Measurements from ENCODE around the gene DYRK1B. TPM values are rescaled to one million over a fixed set of nuclear protein-coding genes. Genes with fewer than 3 reads are reported as not detected.

DYRK1B gene
- polyA plus RNA-seq, 1 of the 3 experiments (the other 2 are of a cell fraction), result 17.2 TPM

- Histone ChIP-seq H3K9me2 (no peaks in the 10 kb centered on the region), H3K4me1 (ENCODE audit: control insufficient read depth in 1 of 2, insufficient read depth in 2 of 2, low read depth in 1 of 2, low read length in 1 of 2) (peaks cover 0 to 16% of the 10 kb centered on the region in 2 experiments; a peak in 2 of 4 replicates), H3K79me2 (ENCODE audit: insufficient read depth) (peaks cover 20% of the 10 kb centered on the region), H3K4me2 (peak overlapping the region; percentile 92), H3K9ac (no peak overlapping the region), H3K4me3 (ENCODE audit: low read depth in 2 of 2, low read length in 1 of 2) (no peak overlapping the region), H2AFZ (ENCODE audit: low read depth) (no peak overlapping the region), H4K20me1 (ENCODE audit: insufficient read depth) (no peaks in the 10 kb centered on the region), H3K9me3 (no peaks in the 10 kb centered on the region), H3K36me3 (replicated peaks in 1 of 2; ENCODE audit: control insufficient read depth in 1 of 2, insufficient read depth in 2 of 2, low read length in 1 of 2) (peaks cover 42 to 54% of the 10 kb centered on the region in 2 experiments), H3K27ac (ENCODE audit: low read depth in 2 of 2, low read length in 1 of 2) (no peak overlapping the region; a peak in 1 of 4 replicates), H3K27me3 (ENCODE audit: insufficient read depth) (no peaks in the 10 kb centered on the region), H3F3A (replicated peaks; ENCODE audit: insufficient read depth) (peaks cover 5% of the 10 kb centered on the region)
- no peak for DNase-seq
- TF ChIP-seq ELF1 (IDR thresholded peaks at IDR 0.05) (no peak), FOXM1 (IDR thresholded peaks at IDR 0.05; ENCODE audit: low read depth) (0 out of 2 replicates have a peak, but pooled peaks have one; percentile 24), TEAD4 (IDR thresholded peaks at IDR 0.05; ENCODE audit: borderline replicate concordance, insufficient read depth) (no peak), MEF2A (IDR thresholded peaks at IDR 0.05; ENCODE audit: borderline replicate concordance, low read depth) (no peak)
- POLR2A ChIA-PET, result no interaction called here
- 98% methylated on average over 13 of the region's 16 CpGs for WGBS (ENCODE audit: low lambda C conversion rate)
- CTCF ChIA-PET, result no interaction called here
These were observed 2.3 kb downstream of the DYRK1B start for GRCh38 chr19:39831679-39832078.

- ChIA-PET CTCF (no interaction called here), POLR2A (no interaction called here)
- Histone ChIP-seq H3K36me3 (replicated peaks in 1 of 2; ENCODE audit: control insufficient read depth in 1 of 2, insufficient read depth in 2 of 2, low read length in 1 of 2) (peaks cover 35 to 52% of the 10 kb centered on the region in 2 experiments), H3K79me2 (ENCODE audit: insufficient read depth) (peaks cover 20% of the 10 kb centered on the region), H3K27ac (ENCODE audit: low read depth in 2 of 2, low read length in 1 of 2) (no peak overlapping the region), H3K27me3 (ENCODE audit: insufficient read depth) (no peaks in the 10 kb centered on the region), H3K9me2 (no peaks in the 10 kb centered on the region), H3K4me2 (no peak overlapping the region), H3F3A (replicated peaks; ENCODE audit: insufficient read depth) (peaks cover 5% of the 10 kb centered on the region), H3K4me1 (ENCODE audit: control insufficient read depth in 1 of 2, insufficient read depth in 2 of 2, low read depth in 1 of 2, low read length in 1 of 2) (peaks cover 0 to 16% of the 10 kb centered on the region in 2 experiments; a peak in 2 of 4 replicates), H4K20me1 (ENCODE audit: insufficient read depth) (no peaks in the 10 kb centered on the region), H3K9ac (no peak overlapping the region), H3K4me3 (ENCODE audit: low read depth in 2 of 2, low read length in 1 of 2) (no peak overlapping the region), H2AFZ (ENCODE audit: low read depth) (no peak overlapping the region), H3K9me3 (no peaks in the 10 kb centered on the region)
- TF ChIP-seq EZH2phosphoT487 (IDR thresholded peaks at IDR 0.05; ENCODE audit: borderline replicate concordance, low read depth) (no peak), EP300 (IDR thresholded peaks at IDR 0.05; ENCODE audit: borderline replicate concordance in 1 of 2, low read depth in 1 of 2, low read length in 1 of 2) (no peak), YY1 (IDR thresholded peaks at IDR 0.05; ENCODE audit: low read depth) (no peak), GABPA (IDR thresholded peaks at IDR 0.05; ENCODE audit: low read depth) (no peak), ELF1 (IDR thresholded peaks at IDR 0.05) (no peak), FOXM1 (IDR thresholded peaks at IDR 0.05; ENCODE audit: low read depth) (no peak), CTCF (IDR thresholded peaks at IDR 0.05) (no peak), GATA2 (CRISPR knock-in tag; IDR thresholded peaks at IDR 0.05) (no peak), MEF2A (IDR thresholded peaks at IDR 0.05; ENCODE audit: borderline replicate concordance, low read depth) (no peak), NRF1 (IDR thresholded peaks at IDR 0.05; ENCODE audit: low read depth, low read length) (no peak), USF1 (IDR thresholded peaks at IDR 0.05; ENCODE audit: borderline replicate concordance, low read depth) (no peak), IRF3 (IDR thresholded peaks at IDR 0.05; ENCODE audit: low read depth, low read length) (no peak), RFX5 (IDR thresholded peaks at IDR 0.05; ENCODE audit: low read length) (no peak), JUND (IDR thresholded peaks at IDR 0.05) (no peak), RXRA (IDR thresholded peaks at IDR 0.05; ENCODE audit: borderline replicate concordance, low read depth) (no peak), TEAD4 (IDR thresholded peaks at IDR 0.05; ENCODE audit: borderline replicate concordance, insufficient read depth) (no peak)
- TF ChIP-seq, protein P1, sequence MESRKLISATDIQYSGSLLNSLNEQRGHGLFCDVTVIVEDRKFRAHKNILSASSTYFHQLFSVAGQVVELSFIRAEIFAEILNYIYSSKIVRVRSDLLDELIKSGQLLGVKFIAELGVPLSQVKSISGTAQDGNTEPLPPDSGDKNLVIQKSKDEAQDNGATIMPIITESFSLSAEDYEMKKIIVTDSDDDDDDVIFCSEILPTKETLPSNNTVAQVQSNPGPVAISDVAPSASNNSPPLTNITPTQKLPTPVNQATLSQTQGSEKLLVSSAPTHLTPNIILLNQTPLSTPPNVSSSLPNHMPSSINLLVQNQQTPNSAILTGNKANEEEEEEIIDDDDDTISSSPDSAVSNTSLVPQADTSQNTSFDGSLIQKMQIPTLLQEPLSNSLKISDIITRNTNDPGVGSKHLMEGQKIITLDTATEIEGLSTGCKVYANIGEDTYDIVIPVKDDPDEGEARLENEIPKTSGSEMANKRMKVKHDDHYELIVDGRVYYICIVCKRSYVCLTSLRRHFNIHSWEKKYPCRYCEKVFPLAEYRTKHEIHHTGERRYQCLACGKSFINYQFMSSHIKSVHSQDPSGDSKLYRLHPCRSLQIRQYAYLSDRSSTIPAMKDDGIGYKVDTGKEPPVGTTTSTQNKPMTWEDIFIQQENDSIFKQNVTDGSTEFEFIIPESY (IDR thresholded peaks at IDR 0.05; ENCODE audit: borderline replicate concordance, low read depth), result no peak
- TF ChIP-seq, protein P2, sequence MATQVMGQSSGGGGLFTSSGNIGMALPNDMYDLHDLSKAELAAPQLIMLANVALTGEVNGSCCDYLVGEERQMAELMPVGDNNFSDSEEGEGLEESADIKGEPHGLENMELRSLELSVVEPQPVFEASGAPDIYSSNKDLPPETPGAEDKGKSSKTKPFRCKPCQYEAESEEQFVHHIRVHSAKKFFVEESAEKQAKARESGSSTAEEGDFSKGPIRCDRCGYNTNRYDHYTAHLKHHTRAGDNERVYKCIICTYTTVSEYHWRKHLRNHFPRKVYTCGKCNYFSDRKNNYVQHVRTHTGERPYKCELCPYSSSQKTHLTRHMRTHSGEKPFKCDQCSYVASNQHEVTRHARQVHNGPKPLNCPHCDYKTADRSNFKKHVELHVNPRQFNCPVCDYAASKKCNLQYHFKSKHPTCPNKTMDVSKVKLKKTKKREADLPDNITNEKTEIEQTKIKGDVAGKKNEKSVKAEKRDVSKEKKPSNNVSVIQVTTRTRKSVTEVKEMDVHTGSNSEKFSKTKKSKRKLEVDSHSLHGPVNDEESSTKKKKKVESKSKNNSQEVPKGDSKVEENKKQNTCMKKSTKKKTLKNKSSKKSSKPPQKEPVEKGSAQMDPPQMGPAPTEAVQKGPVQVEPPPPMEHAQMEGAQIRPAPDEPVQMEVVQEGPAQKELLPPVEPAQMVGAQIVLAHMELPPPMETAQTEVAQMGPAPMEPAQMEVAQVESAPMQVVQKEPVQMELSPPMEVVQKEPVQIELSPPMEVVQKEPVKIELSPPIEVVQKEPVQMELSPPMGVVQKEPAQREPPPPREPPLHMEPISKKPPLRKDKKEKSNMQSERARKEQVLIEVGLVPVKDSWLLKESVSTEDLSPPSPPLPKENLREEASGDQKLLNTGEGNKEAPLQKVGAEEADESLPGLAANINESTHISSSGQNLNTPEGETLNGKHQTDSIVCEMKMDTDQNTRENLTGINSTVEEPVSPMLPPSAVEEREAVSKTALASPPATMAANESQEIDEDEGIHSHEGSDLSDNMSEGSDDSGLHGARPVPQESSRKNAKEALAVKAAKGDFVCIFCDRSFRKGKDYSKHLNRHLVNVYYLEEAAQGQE (IDR thresholded peaks at IDR 0.05; ENCODE audit: low read depth, low read length), result no peak
- no peak for DNase-seq
These were observed 3.1 kb downstream of the DYRK1B start for GRCh38 chr19:39830847-39831246.

All from SK-N-SH (cell line).